Lung (tissue), 12 donors: ENCODE results near the gene KIF18B. TPM values are rescaled to one million over a fixed set of nuclear protein-coding genes. Genes with fewer than 3 reads are reported as not detected.

Experiments used
- ATAC-seq: fragments of 200-7000 bp; cut with Tn5 transposase; one replicate; pipeline ENCODE4 v1.9.1; 2020; ENCODE audit warnings: moderate number of reproducible peaks; ENCODE audit not compliant: insufficient read depth, low FRiP score
- DNase-seq, 3 donors: peaks; one replicate each; pipeline ENCODE4 v3.0.0-alpha.2; 2013 to 2017
- H3K27ac ChIP-seq, 2 donors: one replicate each; pipeline ENCODE4 v1.5.1; 2013; ENCODE audit warnings: mild to moderate bottlenecking in 2 of 2, moderate library complexity in 2 of 2, control low read depth in 1 of 2, inconsistent platforms in 1 of 2, low read depth in 1 of 2, low read length in 1 of 2
- H3K27me3 ChIP-seq, 3 donors: one replicate each; pipeline ENCODE4 v1.5.1; 2013; ENCODE audit warnings: low read length in 2 of 3; ENCODE audit not compliant: control insufficient read depth in 3 of 3, insufficient read depth in 3 of 3
- H3K36me3 ChIP-seq, 4 donors: one replicate each; pipeline ENCODE4 v1.5.1; 2013; ENCODE audit warnings: low read length in 4 of 4, mild to moderate bottlenecking in 1 of 4, moderate library complexity in 1 of 4; ENCODE audit not compliant: control insufficient read depth in 4 of 4, insufficient read depth in 4 of 4
- H3K4me1 ChIP-seq, 5 donors: one replicate each; pipeline ENCODE4 v1.5.1; 2013; ENCODE audit warnings: low read length in 5 of 5, mild to moderate bottlenecking in 2 of 5, moderate library complexity in 1 of 5; ENCODE audit not compliant: control insufficient read depth in 5 of 5, insufficient read depth in 5 of 5
- H3K4me3 ChIP-seq: one replicate; pipeline ENCODE4 v1.5.1; 2013; ENCODE audit warnings: mild to moderate bottlenecking, control low read depth, moderate library complexity
- H3K9ac ChIP-seq, 2 donors: one replicate each; pipeline ENCODE4 v1.5.1; 2013; ENCODE audit warnings: low read length in 2 of 2, control low read depth in 1 of 2; ENCODE audit not compliant: insufficient read depth in 1 of 2
- H3K9me3 ChIP-seq, 4 donors: one replicate each; pipeline ENCODE4 v1.5.1; 2013; ENCODE audit warnings: low read length in 3 of 4, mild to moderate bottlenecking in 1 of 4, moderate library complexity in 1 of 4; ENCODE audit not compliant: control insufficient read depth in 4 of 4, insufficient read depth in 3 of 4
- WGBS, 2 donors: extraction: QIAGEN DNeasy Blood & Tissue Kit; methylation state at CpG; one replicate each; pipeline ENCODE4 v1.1.7; 2013; 5-methylcytosine and 5-hydroxymethylcytosine counted together
- polyA plus RNA-seq, 2 donors: library from polyadenylated mRNA; stranded (reverse); fragments of 200-250 nt; gene quantifications; one replicate each; pipeline ENCODE4 v1.2.1, GENCODE V29; 2013
- total RNA-seq, 2 donors: library from RNA; depleted of rRNA in 1 of 2; stranded (reverse); fragments of >200 nt in 1 of 2; gene quantifications; one replicate each; pipeline ENCODE4 v1.2.1, GENCODE V29; 2014 to 2021
- TF ChIP-seq, protein P1 (sequence below): IDR thresholded peaks from 2 replicates; pipeline ENCODE4 v1.5.1; 2012; ENCODE audit warnings: mild to moderate bottlenecking; ENCODE audit errors: control extremely low read depth, extremely low read depth
- donor health status: control.
- donor health status: control.
- donor health status: Bipolar disorder and iron deficiency.
- donor health status: healthy.
- donor health status: DM: yes; HTN: yes; CAD: no.

The KIF18B gene
- total and polyA plus RNA-seq, 4 donors: 0.70 to 1.4 (median 0.83) TPM

GRCh38 chr17:44933824-44934744 is 13.5 kb downstream of the KIF18B start:
- TF ChIP-seq, protein P1, sequence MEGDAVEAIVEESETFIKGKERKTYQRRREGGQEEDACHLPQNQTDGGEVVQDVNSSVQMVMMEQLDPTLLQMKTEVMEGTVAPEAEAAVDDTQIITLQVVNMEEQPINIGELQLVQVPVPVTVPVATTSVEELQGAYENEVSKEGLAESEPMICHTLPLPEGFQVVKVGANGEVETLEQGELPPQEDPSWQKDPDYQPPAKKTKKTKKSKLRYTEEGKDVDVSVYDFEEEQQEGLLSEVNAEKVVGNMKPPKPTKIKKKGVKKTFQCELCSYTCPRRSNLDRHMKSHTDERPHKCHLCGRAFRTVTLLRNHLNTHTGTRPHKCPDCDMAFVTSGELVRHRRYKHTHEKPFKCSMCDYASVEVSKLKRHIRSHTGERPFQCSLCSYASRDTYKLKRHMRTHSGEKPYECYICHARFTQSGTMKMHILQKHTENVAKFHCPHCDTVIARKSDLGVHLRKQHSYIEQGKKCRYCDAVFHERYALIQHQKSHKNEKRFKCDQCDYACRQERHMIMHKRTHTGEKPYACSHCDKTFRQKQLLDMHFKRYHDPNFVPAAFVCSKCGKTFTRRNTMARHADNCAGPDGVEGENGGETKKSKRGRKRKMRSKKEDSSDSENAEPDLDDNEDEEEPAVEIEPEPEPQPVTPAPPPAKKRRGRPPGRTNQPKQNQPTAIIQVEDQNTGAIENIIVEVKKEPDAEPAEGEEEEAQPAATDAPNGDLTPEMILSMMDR: no peak
- WGBS, 2 donors: 91 to 94% methylated on average over 34 of the region's 34 CpGs
- Histone ChIP-seq H3K27ac (no peak overlapping the region), H3K4me1 (peaks cover 0 to 3% (median 0%) of the 10 kb centered on the region in 5 donors), H3K9me3 (no peaks in the 10 kb centered on the region), H3K9ac (no peak overlapping the region), H3K4me3 (no peak overlapping the region), H3K36me3 (peaks cover 0 to 23% (median 1%) of the 10 kb centered on the region in 4 donors), H3K27me3 (no peaks in the 10 kb centered on the region)
- ATAC-seq (no peak), DNase-seq (no peak)

DNA sequence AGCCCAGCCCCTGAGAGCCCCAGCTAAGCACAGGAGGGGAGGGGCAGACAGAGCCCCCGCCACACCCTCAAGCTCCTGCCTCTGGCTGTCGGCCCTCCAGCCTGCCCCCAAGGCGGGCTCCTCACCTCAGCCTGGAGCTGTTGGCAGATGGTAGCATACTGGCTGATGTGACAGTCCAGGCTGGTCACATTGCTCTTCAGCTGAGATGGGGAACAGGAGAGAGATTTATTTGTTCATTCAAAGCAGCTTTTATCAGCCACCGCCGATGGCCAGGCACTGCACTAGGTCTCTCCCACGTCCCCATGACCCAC is 14.8 kb downstream of the KIF18B start:
- WGBS, 2 donors: 93 to 94% methylated on average over 6 of the region's 6 CpGs
- DNase-seq (no peak), ATAC-seq (no peak)

GRCh38 chr17:44932096-44932786 is 15.3 kb downstream of the KIF18B start:
- no peaks in the 10 kb centered on the region for H3K9me3 ChIP-seq
- no peak overlapping the region for H3K9ac ChIP-seq
- no peak for ATAC-seq
- no peak for DNase-seq
- H3K4me3 ChIP-seq: no peak overlapping the region
- no peak overlapping the region for H3K27ac ChIP-seq
- WGBS, 2 donors: 84 to 95% methylated on average over 7 to 8 of the region's 8 CpGs
- TF ChIP-seq, protein P1: no peak
- peaks cover 0 to 21% (median 1%) of the 10 kb centered on the region in 4 donors for H3K36me3 ChIP-seq
- no peaks in the 10 kb centered on the region for H3K27me3 ChIP-seq
- peaks cover 0 to 3% (median 0%) of the 10 kb centered on the region in 5 donors for H3K4me1 ChIP-seq

More for the DNA sequence above, 14.8 kb downstream of the KIF18B start:
- no peak overlapping the region for H3K4me3 ChIP-seq
- TF ChIP-seq, protein P1: no peak
- no peak overlapping the region for H3K9ac ChIP-seq
- peaks cover 0 to 3% (median 0%) of the 10 kb centered on the region in 5 donors for H3K4me1 ChIP-seq
- peaks cover 0 to 21% (median 1%) of the 10 kb centered on the region in 4 donors for H3K36me3 ChIP-seq
- no peak overlapping the region for H3K27ac ChIP-seq
- H3K27me3 ChIP-seq: no peaks in the 10 kb centered on the region
- H3K9me3 ChIP-seq: no peaks in the 10 kb centered on the region
